ENCODE results near the gene CEP97.

GRCh38 chr3:101803939-101804338, 79.5 kb downstream of the CEP97 start:
- TF ChIP-seq CTCF (IDR thresholded peaks at IDR 0.05; ENCODE audit: low read depth, low read length), result no peak
- no peak for TF ChIP-seq EZH2phosphoT487 (IDR thresholded peaks at IDR 0.05; ENCODE audit: low read depth)

All from OCI-LY3 (cell line).